Retinal pigment epithelial cell (primary cell): ENCODE data around the gene PLVAP.

ENCODE experiments used
- DNase-seq: peaks from one replicate; pipeline ENCODE4 v3.0.0-alpha.2; 2010; ENCODE audit warnings: low read depth
- H3K4me3 ChIP-seq: 2 replicates; pipeline ENCODE4 v1.5.1; 2011; ENCODE audit warnings: mild to moderate bottlenecking, low read length, control low read depth, moderate library complexity
- TF ChIP-seq, protein P1 (sequence below): conservative IDR thresholded peaks from 2 replicates; pipeline ENCODE4 v1.5.1; 2011; ENCODE audit warnings: low read depth, low read length, control low read depth, inconsistent platforms

PLVAP gene

GRCh38 chr19:17328517-17329365 is 48.4 kb downstream of the PLVAP start:
- DNase-seq = no peak
- TF ChIP-seq, protein P1, sequence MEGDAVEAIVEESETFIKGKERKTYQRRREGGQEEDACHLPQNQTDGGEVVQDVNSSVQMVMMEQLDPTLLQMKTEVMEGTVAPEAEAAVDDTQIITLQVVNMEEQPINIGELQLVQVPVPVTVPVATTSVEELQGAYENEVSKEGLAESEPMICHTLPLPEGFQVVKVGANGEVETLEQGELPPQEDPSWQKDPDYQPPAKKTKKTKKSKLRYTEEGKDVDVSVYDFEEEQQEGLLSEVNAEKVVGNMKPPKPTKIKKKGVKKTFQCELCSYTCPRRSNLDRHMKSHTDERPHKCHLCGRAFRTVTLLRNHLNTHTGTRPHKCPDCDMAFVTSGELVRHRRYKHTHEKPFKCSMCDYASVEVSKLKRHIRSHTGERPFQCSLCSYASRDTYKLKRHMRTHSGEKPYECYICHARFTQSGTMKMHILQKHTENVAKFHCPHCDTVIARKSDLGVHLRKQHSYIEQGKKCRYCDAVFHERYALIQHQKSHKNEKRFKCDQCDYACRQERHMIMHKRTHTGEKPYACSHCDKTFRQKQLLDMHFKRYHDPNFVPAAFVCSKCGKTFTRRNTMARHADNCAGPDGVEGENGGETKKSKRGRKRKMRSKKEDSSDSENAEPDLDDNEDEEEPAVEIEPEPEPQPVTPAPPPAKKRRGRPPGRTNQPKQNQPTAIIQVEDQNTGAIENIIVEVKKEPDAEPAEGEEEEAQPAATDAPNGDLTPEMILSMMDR = no peak
- peak overlapping the region; percentile 38 for H3K4me3 ChIP-seq

DNA sequence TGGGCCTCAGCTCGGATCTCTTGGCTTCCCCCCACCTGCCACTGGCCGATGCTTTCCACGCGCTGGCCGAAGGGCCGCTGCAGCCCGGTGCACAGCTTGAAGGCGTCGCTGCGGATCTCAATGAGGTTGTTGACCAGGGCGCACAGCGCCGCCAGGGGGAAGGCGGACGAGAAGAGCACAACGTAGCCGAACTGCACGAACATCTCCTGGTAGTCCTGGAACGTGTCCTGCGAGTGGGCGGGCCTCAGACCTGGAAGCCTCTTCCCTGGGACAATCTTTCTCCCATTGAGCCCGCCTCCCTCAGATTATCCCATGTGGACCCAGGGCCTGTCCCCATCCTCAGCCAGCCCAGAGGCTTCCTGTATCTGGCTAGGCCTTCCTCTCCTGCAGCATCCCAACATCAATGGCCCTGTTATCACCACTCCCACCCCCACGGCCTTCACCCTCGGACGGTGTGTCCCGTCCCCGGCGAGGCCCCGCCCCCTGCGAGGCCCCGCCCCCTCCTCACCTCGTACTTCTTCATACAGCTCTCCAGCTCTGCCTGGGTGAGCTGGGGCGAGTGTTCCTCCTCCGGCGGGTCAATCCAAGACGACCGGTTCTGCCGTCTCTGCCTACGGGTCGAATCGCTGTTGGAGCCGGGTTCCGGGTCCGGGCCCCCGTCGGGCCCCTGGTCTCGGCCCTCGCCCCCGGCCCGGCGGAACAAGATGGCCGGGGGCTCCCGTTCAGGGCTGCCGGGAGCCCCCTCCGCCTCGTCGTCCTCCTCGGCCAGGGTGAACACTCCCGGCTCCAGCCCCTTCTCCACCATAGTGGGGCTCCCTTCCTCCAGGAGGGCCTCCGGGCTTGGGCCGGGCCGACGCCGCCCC is 49.3 kb downstream of the PLVAP start:
- TF ChIP-seq, protein P1 = peak; percentile 20
- peak overlapping the region; percentile 38 for H3K4me3 ChIP-seq
- no peak for DNase-seq

- no peak for DNase-seq
- H3K4me3 ChIP-seq = no peak overlapping the region
- TF ChIP-seq, protein P1 = no peak
Observed at GRCh38 chr19:17327068-17327653, 50.0 kb downstream of the PLVAP start.

DNA sequence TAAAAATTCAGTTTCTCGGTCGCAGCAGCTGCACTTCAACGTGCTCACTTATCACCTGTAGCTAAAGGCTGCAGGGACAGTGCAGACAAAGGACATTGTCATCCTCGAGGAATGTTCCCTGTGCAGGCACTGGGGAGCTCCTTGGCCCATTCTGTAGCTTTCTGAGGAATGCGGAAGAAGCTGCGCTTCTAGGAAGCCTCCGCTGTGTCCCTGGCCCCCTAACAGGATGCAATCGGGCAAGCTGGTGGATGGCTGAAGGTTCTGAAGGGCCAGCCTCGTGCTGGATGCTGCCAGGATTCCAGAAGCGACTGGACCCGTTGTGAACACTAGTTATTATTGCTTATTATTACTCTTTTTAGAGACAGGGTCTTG is 50.6 kb downstream of the PLVAP start:
- no peak for DNase-seq
- H3K4me3 ChIP-seq = no peak overlapping the region

GRCh38 chr19:17325881-17326594 is 51.1 kb downstream of the PLVAP start:
- DNase-seq = no peak
- no peak overlapping the region for H3K4me3 ChIP-seq
- TF ChIP-seq, protein P1 = no peak

More for the DNA sequence above, 50.6 kb downstream of the PLVAP start:
- TF ChIP-seq, protein P1 = no peak

DNA sequence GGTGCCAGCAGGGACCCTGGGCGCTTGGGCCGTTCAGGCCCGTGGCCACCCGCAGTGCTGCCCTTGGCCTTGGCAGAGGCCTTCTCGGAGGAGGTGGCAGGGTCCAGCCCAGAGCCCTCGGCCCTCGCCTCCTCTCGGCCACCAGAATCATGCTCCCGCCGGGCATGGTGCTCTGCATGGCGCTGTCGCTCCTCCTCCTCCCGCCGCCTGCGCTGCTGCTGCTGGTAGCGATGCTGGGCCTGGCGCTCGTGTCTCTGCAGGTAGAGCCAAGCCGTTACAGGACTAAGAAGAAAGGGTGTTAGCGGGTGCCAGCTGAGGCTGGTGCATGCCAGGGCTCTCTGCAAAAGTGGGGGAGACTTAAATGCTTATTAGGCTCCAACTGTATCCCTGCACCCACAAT is 52.0 kb downstream of the PLVAP start:
- TF ChIP-seq, protein P1 = no peak
- H3K4me3 ChIP-seq = no peak overlapping the region
- no peak for DNase-seq
